Stimulated activated naive CD4-positive, alpha-beta T cell (primary cell): Measurements from ENCODE around the gene VTI1A.
"Not testable (repeated sequence)": the region's sequence is repeated elsewhere in the genome, so short reads cannot be mapped to it uniquely, and the experiment has no call there.

Source experiments
- DNase-seq, 6 experiments: peaks; one replicate each; lab custom pipeline; 2025; lab: John Stamatoyannopoulos, UW

VTI1A gene

GRCh38 chr10:112723876-112724275 is 276.9 kb downstream of the VTI1A start:
- DNase-seq: no peak

GRCh38 chr10:112724404-112724991 is 277.5 kb downstream of the VTI1A start:
- DNase-seq: no peak

- no peak for DNase-seq
These were observed 281.3 kb downstream of the VTI1A start for GRCh38 chr10:112728118-112728883.

- no peak for DNase-seq
These were observed 282.0 kb downstream of the VTI1A start for GRCh38 chr10:112728997-112729396.

GRCh38 chr10:112731450-112731849 is 284.4 kb downstream of the VTI1A start:
- not testable (repeated sequence) for DNase-seq

- DNase-seq: no peak
These were observed 285.4 kb downstream of the VTI1A start for GRCh38 chr10:112732277-112732921.

GRCh38 chr10:112735041-112735695 is 288.2 kb downstream of the VTI1A start:
- DNase-seq: no peak

- no peak for DNase-seq
These were observed 291.9 kb downstream of the VTI1A start for GRCh38 chr10:112738606-112739591.

- DNase-seq: no peak
These were observed 292.8 kb downstream of the VTI1A start for GRCh38 chr10:112739592-112740353.

GRCh38 chr10:112741830-112742402 is 294.9 kb downstream of the VTI1A start:
- DNase-seq: no peak

GRCh38 chr10:112744181-112745096 is 297.4 kb downstream of the VTI1A start:
- no peak for DNase-seq

GRCh38 chr10:112746329-112746728 is 299.3 kb downstream of the VTI1A start:
- DNase-seq: no peak

GRCh38 chr10:112750427-112751167 is 303.6 kb downstream of the VTI1A start:
- no peak for DNase-seq

- DNase-seq: no peak
These were observed 304.6 kb downstream of the VTI1A start for GRCh38 chr10:112751651-112752050.

GRCh38 chr10:112752288-112752687 is 305.3 kb downstream of the VTI1A start:
- DNase-seq: no peak

GRCh38 chr10:112753961-112754411 is 307.0 kb downstream of the VTI1A start:
- no peak for DNase-seq

- DNase-seq: no peak
These were observed 308.6 kb downstream of the VTI1A start for GRCh38 chr10:112755446-112756234.

GRCh38 chr10:112756235-112756527 is 309.2 kb downstream of the VTI1A start:
- no peak for DNase-seq
